ENCODE data around the gene MUC4. TPM values are rescaled to one million over a fixed set of nuclear protein-coding genes. Genes with fewer than 3 reads are reported as not detected.
A peak's percentile ranks its signal among the peaks of the same experiment; 100 is the strongest.

MUC4 gene
- total RNA-seq, 1 experiment from 2014 or later, result 0.03 TPM

DNA sequence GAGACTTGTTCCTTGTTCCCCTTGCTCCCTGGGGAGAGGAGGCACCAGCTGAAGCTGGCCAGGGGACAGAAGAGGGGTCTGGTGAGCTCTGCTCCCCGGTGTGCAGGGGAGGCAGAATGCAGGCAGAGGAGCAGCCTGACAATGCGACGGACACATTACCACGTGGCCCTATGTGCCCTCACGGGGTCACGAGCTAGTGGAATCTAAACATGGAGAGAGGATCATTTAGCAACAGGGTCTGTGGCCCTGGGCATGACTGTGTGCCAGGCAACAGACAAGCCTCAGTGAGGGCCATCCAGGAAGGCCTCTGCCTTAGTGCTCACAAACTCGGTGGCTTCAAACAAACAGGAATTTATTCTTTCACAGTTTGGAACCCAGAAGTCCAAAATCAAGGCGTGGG is 8.5 kb upstream of the MUC4 start:
- Histone ChIP-seq H3K4me3 (ENCODE audit: low read depth in 2 of 2, low read length in 2 of 2) (no peak overlapping the region), H3K4me1 (ENCODE audit: control insufficient read depth, insufficient read depth, low read length) (no peaks in the 10 kb centered on the region; the same call in 1 of the 2 replicates), H3K27ac (ENCODE audit: low read length) (no peak overlapping the region), H3K27me3 (ENCODE audit: control insufficient read depth, insufficient read depth, low read length) (no peaks in the 10 kb centered on the region; the same call in 1 of the 2 replicates), H3K36me3 (ENCODE audit: control insufficient read depth, insufficient read depth, low read length) (no peaks in the 10 kb centered on the region), H3K9me3 (ENCODE audit: control insufficient read depth, insufficient read depth, low read depth, low read length) (no peaks in the 10 kb centered on the region)
- BruUV-seq (replicated peaks), result no TSS peak
- intact Hi-C loops (cut with micrococcal nuclease; ENCODE audit: unreplicated experiment), result no loop called here
- DNase-seq (ENCODE audit: low read depth, low spot score) (no peak), ATAC-seq (peak; percentile 11; the same call in 1 of the 2 replicates)
- TF ChIP-seq, protein P1, sequence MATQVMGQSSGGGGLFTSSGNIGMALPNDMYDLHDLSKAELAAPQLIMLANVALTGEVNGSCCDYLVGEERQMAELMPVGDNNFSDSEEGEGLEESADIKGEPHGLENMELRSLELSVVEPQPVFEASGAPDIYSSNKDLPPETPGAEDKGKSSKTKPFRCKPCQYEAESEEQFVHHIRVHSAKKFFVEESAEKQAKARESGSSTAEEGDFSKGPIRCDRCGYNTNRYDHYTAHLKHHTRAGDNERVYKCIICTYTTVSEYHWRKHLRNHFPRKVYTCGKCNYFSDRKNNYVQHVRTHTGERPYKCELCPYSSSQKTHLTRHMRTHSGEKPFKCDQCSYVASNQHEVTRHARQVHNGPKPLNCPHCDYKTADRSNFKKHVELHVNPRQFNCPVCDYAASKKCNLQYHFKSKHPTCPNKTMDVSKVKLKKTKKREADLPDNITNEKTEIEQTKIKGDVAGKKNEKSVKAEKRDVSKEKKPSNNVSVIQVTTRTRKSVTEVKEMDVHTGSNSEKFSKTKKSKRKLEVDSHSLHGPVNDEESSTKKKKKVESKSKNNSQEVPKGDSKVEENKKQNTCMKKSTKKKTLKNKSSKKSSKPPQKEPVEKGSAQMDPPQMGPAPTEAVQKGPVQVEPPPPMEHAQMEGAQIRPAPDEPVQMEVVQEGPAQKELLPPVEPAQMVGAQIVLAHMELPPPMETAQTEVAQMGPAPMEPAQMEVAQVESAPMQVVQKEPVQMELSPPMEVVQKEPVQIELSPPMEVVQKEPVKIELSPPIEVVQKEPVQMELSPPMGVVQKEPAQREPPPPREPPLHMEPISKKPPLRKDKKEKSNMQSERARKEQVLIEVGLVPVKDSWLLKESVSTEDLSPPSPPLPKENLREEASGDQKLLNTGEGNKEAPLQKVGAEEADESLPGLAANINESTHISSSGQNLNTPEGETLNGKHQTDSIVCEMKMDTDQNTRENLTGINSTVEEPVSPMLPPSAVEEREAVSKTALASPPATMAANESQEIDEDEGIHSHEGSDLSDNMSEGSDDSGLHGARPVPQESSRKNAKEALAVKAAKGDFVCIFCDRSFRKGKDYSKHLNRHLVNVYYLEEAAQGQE (IDR thresholded peaks at IDR 0.05; ENCODE audit: insufficient read depth in 1 of 2, low read depth in 2 of 2, low read length in 1 of 2), result no peak
- TF ChIP-seq POLR2AphosphoS5 (IDR thresholded peaks at IDR 0.05; ENCODE audit: low read depth, low read length) (no peak), TCF7L2 (IDR thresholded peaks at IDR 0.05; ENCODE audit: low read depth, low read length) (no peak), SIN3A (IDR thresholded peaks at IDR 0.05; ENCODE audit: borderline replicate concordance, insufficient read depth, low read depth, low read length) (no peak)
- TF ChIP-seq, protein P2, sequence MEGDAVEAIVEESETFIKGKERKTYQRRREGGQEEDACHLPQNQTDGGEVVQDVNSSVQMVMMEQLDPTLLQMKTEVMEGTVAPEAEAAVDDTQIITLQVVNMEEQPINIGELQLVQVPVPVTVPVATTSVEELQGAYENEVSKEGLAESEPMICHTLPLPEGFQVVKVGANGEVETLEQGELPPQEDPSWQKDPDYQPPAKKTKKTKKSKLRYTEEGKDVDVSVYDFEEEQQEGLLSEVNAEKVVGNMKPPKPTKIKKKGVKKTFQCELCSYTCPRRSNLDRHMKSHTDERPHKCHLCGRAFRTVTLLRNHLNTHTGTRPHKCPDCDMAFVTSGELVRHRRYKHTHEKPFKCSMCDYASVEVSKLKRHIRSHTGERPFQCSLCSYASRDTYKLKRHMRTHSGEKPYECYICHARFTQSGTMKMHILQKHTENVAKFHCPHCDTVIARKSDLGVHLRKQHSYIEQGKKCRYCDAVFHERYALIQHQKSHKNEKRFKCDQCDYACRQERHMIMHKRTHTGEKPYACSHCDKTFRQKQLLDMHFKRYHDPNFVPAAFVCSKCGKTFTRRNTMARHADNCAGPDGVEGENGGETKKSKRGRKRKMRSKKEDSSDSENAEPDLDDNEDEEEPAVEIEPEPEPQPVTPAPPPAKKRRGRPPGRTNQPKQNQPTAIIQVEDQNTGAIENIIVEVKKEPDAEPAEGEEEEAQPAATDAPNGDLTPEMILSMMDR (IDR thresholded peaks at IDR 0.05), result no peak
- in situ Hi-C loops (cut with HindIII; ENCODE audit: low pct_unique_long_range_greater_than_20kb, low sequenced_read_pairs), result no loop called here
- CTCF ChIA-PET, result no interaction called here
- POLR2A ChIA-PET, result no interaction called here

DNA sequence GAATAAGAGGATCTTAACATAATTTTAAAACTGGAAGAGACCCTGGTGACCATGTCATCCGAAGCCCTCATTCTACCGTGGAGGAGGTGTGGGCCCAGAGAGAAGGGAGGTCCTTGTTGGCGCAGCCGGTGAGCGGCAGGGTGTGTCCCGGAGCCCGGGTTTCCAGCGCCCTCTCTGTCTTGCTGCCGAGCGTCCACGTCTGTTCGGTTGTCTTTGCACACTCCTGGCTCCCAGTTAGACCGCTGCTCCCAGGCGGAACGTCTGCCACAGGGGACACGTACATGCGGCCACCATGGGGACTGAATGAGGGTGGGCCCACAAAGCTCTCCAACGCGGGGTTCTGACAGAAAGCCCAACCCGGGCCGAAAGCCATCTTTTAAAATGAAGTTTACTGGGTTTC is 6.6 kb upstream of the MUC4 start:
- POLR2A ChIA-PET, result no interaction called here
- intact Hi-C loops (cut with micrococcal nuclease; ENCODE audit: unreplicated experiment), result no loop called here
- in situ Hi-C loops (cut with HindIII; ENCODE audit: low pct_unique_long_range_greater_than_20kb, low sequenced_read_pairs), result no loop called here
- no peaks in the 10 kb centered on the region; the same call in 1 of the 2 replicates for H3K27me3 ChIP-seq (ENCODE audit: control insufficient read depth, insufficient read depth, low read length)
- TF ChIP-seq, protein P2 (IDR thresholded peaks at IDR 0.05), result no peak
- TF ChIP-seq, protein P1 (IDR thresholded peaks at IDR 0.05; ENCODE audit: insufficient read depth in 1 of 2, low read depth in 2 of 2, low read length in 1 of 2), result no peak
- TF ChIP-seq TCF7L2 (IDR thresholded peaks at IDR 0.05; ENCODE audit: low read depth, low read length) (no peak), POLR2AphosphoS5 (IDR thresholded peaks at IDR 0.05; ENCODE audit: low read depth, low read length) (no peak), SIN3A (IDR thresholded peaks at IDR 0.05; ENCODE audit: borderline replicate concordance, insufficient read depth, low read depth, low read length) (no peak)
- no peak overlapping the region for H3K4me3 ChIP-seq (ENCODE audit: low read depth in 2 of 2, low read length in 2 of 2)
- no peak overlapping the region for H3K27ac ChIP-seq (ENCODE audit: low read length)
- ATAC-seq, result no peak
- BruUV-seq (replicated peaks), result no TSS peak
- no peaks in the 10 kb centered on the region; the same call in 1 of the 2 replicates for H3K4me1 ChIP-seq (ENCODE audit: control insufficient read depth, insufficient read depth, low read length)
- no peak for DNase-seq (ENCODE audit: low read depth, low spot score)
- no peaks in the 10 kb centered on the region for H3K36me3 ChIP-seq (ENCODE audit: control insufficient read depth, insufficient read depth, low read length)
- H3K9me3 ChIP-seq (ENCODE audit: control insufficient read depth, insufficient read depth, low read depth, low read length), result no peaks in the 10 kb centered on the region
- CTCF ChIA-PET, result no interaction called here
